Gastroesophageal sphincter (tissue), 3 donors: Measurements from ENCODE around the gene NOL4L.

ENCODE experiments used
- EP300 ChIP-seq: sonication (generic); formaldehyde crosslinking; IDR thresholded peaks from one replicate; pipeline ENCODE4 v1.6.1; 2017; ENCODE audit warnings: antibody characterized with exemption, mild to moderate bottlenecking
- POLR2A ChIP-seq, 2 donors: fragments of 450-650 bp; IDR thresholded peaks; one replicate each; pipeline ENCODE4 v1.6.1; 2017; ENCODE audit warnings: antibody characterized with exemption in 2 of 2, mild to moderate bottlenecking in 2 of 2, moderate library complexity in 1 of 2
- POLR2AphosphoS5 ChIP-seq: sonication (generic); formaldehyde crosslinking; IDR thresholded peaks from one replicate; pipeline ENCODE4 v1.6.1; 2017; ENCODE audit warnings: antibody characterized with exemption
- TF ChIP-seq, protein P1 (sequence below), 4 experiments: fragments of 200-600 bp in 2 of 4; fragments of 450-650 bp in 2 of 4; sonication (generic) in 1 of 4; IDR thresholded peaks; one replicate each; pipeline ENCODE4 v1.5.1; 2017 to 2019; ENCODE audit warnings: antibody characterized with exemption in 4 of 4, mild to moderate bottlenecking in 2 of 4, moderate library complexity in 2 of 4

- TF ChIP-seq, protein P1, sequence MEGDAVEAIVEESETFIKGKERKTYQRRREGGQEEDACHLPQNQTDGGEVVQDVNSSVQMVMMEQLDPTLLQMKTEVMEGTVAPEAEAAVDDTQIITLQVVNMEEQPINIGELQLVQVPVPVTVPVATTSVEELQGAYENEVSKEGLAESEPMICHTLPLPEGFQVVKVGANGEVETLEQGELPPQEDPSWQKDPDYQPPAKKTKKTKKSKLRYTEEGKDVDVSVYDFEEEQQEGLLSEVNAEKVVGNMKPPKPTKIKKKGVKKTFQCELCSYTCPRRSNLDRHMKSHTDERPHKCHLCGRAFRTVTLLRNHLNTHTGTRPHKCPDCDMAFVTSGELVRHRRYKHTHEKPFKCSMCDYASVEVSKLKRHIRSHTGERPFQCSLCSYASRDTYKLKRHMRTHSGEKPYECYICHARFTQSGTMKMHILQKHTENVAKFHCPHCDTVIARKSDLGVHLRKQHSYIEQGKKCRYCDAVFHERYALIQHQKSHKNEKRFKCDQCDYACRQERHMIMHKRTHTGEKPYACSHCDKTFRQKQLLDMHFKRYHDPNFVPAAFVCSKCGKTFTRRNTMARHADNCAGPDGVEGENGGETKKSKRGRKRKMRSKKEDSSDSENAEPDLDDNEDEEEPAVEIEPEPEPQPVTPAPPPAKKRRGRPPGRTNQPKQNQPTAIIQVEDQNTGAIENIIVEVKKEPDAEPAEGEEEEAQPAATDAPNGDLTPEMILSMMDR (IDR thresholded peaks at IDR 0.05) = no peak
- TF ChIP-seq POLR2A (IDR thresholded peaks at IDR 0.05) (no peak), POLR2AphosphoS5 (no peak), EP300 (no peak)
Measured at GRCh38 chr20:32411955-32412706, 173.0 kb downstream of the NOL4L start.
